MV-4-11 (cell line): ENCODE results near the gene NRBP1.

Experiments used
- DNase-seq: peaks from one replicate; lab custom pipeline; 2025; lab: John Stamatoyannopoulos, UW

Gene NRBP1

DNA sequence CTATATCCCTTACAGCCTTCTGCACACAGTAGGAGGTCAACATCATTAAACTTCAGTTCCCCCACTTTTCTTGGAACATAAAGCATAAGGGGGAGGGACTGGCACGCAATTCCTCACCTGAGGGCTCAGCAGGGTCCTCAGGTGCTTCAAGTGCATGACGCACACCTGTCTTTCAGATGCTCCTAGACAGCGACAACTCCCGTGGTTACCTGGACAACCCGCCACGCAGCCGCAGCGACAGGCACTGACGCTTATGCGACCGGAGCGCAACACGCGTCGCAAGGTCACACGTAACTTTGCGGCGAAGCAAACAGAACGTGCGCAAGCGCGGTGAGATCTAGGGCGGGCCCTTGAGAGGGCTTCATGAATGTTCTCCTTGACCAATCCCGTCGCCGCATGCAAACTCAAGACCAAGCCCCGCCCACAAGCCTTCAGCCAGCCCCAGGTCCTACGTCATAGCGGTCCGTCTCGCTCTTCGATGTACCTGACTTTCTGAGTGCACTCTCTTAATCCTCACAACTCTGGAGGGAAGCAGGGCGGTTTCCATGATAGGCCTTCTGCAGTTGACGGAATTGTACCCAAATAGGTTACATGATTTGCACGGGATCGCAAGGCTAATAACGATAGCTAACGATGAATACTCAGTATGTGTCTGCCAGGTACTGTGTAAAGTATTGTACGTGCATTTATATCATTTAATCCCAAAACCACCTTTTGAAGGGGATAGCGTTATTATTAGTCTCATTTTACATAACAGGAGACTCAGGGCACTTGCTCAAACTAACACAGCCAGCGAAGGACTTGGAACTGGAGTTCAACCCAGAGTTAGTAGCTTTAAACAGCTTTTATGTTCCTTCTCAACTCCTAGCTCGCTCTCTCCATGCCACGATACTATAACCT is 61.3 kb downstream of the NRBP1 start, which contains the start of gene IFT172:
Gene IFT172, minus strand, starts transcription at position 246 of the 900 bp plus-strand sequence. Its CDS starts 90 bp downstream, at position 156.
- DNase-seq, result peak; percentile 99
